Left ventricle myocardium inferior (tissue), 1 donor: ENCODE data around the gene PHF12. TPM values are rescaled to one million over a fixed set of nuclear protein-coding genes. Genes with fewer than 3 reads are reported as not detected.

ENCODE experiments used
- DNase-seq: peaks from one replicate; pipeline ENCODE4 v3.0.0-alpha.2; 2020
- H3K27ac ChIP-seq: fragments of 200-600 bp; replicated peaks from 2 replicates; pipeline ENCODE4 v1.8.0; 2021
- H3K27me3 ChIP-seq: fragments of 200-600 bp; 2 replicates; pipeline ENCODE4 v1.8.0; 2021; ENCODE audit warnings: low read depth
- H3K36me3 ChIP-seq: fragments of 200-600 bp; 2 replicates; pipeline ENCODE4 v1.8.0; 2021
- H3K4me1 ChIP-seq: fragments of 200-600 bp; 2 replicates; pipeline ENCODE4 v1.8.0; 2021
- H3K4me3 ChIP-seq: fragments of 200-600 bp; 2 replicates; pipeline ENCODE4 v1.8.0; 2021; ENCODE audit warnings: mild to moderate bottlenecking, moderate library complexity
- H3K9me3 ChIP-seq: fragments of 200-600 bp; replicated peaks from 2 replicates; pipeline ENCODE4 v1.8.0; 2021
- CTCF ChIP-seq: fragments of 200-600 bp; IDR thresholded peaks from 2 replicates; pipeline ENCODE4 v1.8.0; 2021; ENCODE audit warnings: antibody characterized with exemption, mild to moderate bottlenecking, borderline replicate concordance
- intact Hi-C: fragments of 100-400 bp; cut with micrococcal nuclease; formaldehyde crosslinking; loops from one replicate; pipeline ENCODE4 v1.11.0; 2022
- total RNA-seq: library from RNA; stranded (reverse); fragmentation: NEBNext Ultra II Directional; extraction: Animal tissue kit (Norgen Biotek cat#: 25700); gene quantifications from one replicate; pipeline ENCODE4 v1.2.1, GENCODE V29; 2021
- donor health status: DM: no; HTN: yes; CAD: no; lungs with severe emphysema.

Gene PHF12
- total RNA-seq, 1 donor from 2014 or later, result 17.2 TPM

DNA sequence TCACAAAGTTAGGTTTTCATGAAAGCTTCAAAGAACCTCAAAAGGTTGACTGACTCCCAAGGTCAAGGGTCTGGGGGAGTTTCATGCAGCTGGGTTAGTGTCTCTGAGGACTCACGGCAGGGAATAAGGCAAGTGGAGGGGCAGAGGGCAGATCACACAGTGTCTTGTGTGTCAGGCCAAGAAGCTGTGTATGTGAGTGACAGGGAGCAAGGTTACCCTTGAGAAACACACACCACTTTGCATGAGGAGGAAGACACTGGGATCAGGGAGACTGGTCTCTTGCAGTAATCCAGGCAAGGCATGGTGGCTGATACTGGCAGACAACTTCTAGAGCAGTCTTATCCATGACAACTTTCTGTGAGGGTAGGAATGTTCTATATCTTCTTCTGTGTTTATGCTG, 60.1 kb downstream of the PHF12 start:
- no peak for TF ChIP-seq CTCF
- Histone ChIP-seq H3K27ac (peak overlapping the region; percentile 58), H3K4me3 (no peak overlapping the region), H3K36me3 (no peaks in the 10 kb centered on the region), H3K4me1 (peaks cover 53% of the 10 kb centered on the region), H3K9me3 (no peaks in the 10 kb centered on the region), H3K27me3 (no peaks in the 10 kb centered on the region)
- DNase-seq, result no peak
- intact Hi-C loops, result no loop called here

GRCh38 chr17:28889996-28890395, 61.3 kb downstream of the PHF12 start:
- peaks cover 53% of the 10 kb centered on the region for H3K4me1 ChIP-seq
- DNase-seq, result no peak
- H3K4me3 ChIP-seq, result no peak overlapping the region
- TF ChIP-seq CTCF, result no peak
- intact Hi-C loops, result no loop called here
- peak overlapping the region; percentile 21 for H3K27ac ChIP-seq
- H3K27me3 ChIP-seq, result no peaks in the 10 kb centered on the region
- H3K36me3 ChIP-seq, result peaks cover 8% of the 10 kb centered on the region
- H3K9me3 ChIP-seq, result no peaks in the 10 kb centered on the region

GRCh38 chr17:28888832-28889231, 62.5 kb downstream of the PHF12 start:
- H3K27ac ChIP-seq, result no peak overlapping the region
- H3K9me3 ChIP-seq, result no peaks in the 10 kb centered on the region
- intact Hi-C loops, result no loop called here
- no peak for TF ChIP-seq CTCF
- peaks cover 54% of the 10 kb centered on the region for H3K4me1 ChIP-seq
- H3K4me3 ChIP-seq, result no peak overlapping the region
- H3K27me3 ChIP-seq, result no peaks in the 10 kb centered on the region
- no peak for DNase-seq
- peaks cover 18% of the 10 kb centered on the region for H3K36me3 ChIP-seq

GRCh38 chr17:28887871-28888471, 63.3 kb downstream of the PHF12 start:
- no peak overlapping the region for H3K27ac ChIP-seq
- H3K4me1 ChIP-seq, result peaks cover 46% of the 10 kb centered on the region
- H3K9me3 ChIP-seq, result no peaks in the 10 kb centered on the region
- no peak overlapping the region for H3K4me3 ChIP-seq
- H3K27me3 ChIP-seq, result no peaks in the 10 kb centered on the region
- intact Hi-C loops, result no loop called here
- H3K36me3 ChIP-seq, result peaks cover 26% of the 10 kb centered on the region
- TF ChIP-seq CTCF, result no peak
- DNase-seq, result no peak

- no peak for DNase-seq
- H3K4me1 ChIP-seq, result peaks cover 26% of the 10 kb centered on the region
- H3K4me3 ChIP-seq, result no peak overlapping the region
- H3K27me3 ChIP-seq, result no peaks in the 10 kb centered on the region
- intact Hi-C loops, result no loop called here
- no peaks in the 10 kb centered on the region for H3K9me3 ChIP-seq
- no peak overlapping the region for H3K27ac ChIP-seq
- H3K36me3 ChIP-seq, result peaks cover 46% of the 10 kb centered on the region
- no peak for TF ChIP-seq CTCF
Observed at GRCh38 chr17:28885951-28886350, 65.4 kb downstream of the PHF12 start.
